NCI-H128 (cell line): ENCODE results near the gene ZCCHC24.

Experiments used
- DNase-seq: peaks from one replicate; lab custom pipeline; 2025; ENCODE audit not compliant: unreplicated experiment; lab: John Stamatoyannopoulos, UW

ZCCHC24 gene

GRCh38 chr10:79374312-79375191, 70.9 kb downstream of the ZCCHC24 start:
- DNase-seq, result peak; percentile 36

DNA sequence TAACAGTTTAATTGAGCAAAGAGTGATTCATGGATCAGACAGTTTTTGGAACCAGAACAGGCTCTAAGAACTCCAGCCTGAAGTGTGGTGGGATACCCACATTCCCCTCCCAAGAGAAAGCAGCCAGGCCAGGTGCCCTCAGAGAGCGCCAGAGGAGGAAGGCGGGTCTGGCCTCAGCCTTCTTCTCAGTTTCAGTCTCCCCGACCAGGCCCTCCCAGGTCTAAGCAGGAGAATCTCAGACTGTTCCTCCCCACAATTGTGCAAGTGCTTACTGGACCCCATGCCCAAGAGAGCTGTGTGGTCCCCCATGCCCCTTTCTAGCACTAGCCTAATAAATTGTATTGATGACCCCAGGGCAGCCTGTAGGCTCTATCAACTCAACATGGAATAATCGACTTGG, 72.6 kb downstream of the ZCCHC24 start:
- no peak for DNase-seq

GRCh38 chr10:79367426-79368189, 77.8 kb downstream of the ZCCHC24 start:
- DNase-seq, result no peak

- DNase-seq, result no peak
Measured at GRCh38 chr10:79361726-79362397, 83.6 kb downstream of the ZCCHC24 start.

DNA sequence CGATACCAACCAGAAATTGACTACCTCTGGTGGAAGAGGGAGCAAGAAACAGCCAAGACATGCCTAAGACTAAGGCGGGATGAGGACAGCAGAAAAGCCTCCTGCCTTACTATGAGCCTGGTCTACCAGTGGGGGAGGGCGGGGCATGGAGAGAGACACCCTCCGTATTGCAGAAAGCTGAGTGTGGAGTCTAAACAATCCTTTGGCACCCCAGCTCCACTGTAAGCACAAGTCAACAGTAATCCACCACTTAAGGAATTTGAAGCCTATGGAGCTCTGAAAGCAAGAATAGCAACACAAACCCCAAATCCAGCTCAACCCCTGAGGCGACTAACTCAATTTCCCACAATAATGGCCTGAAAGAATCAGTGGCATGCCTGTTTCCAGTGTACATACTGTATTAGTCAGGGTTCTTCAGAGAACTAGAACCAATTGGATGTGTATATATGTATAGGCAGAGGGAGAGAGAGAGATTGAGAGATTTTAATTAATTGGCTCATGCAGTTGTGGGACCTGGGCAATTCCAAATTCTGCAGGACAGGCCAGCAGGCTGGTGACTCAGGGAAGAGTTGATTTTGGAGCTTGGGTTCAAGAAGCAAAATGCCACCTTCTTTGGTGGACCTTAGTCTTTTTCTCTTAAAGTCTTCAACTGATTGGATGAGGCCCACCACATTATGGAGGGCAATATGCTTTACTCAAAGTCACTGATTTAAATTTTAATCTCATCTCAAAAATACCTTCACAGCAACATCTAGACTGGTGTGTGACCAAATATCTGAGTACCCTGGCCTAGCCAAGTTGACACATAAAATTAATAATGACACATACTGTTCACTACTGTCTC, 84.7 kb downstream of the ZCCHC24 start:
- no peak for DNase-seq

GRCh38 chr10:79359816-79360498, 85.5 kb downstream of the ZCCHC24 start:
- DNase-seq, result no peak

DNA sequence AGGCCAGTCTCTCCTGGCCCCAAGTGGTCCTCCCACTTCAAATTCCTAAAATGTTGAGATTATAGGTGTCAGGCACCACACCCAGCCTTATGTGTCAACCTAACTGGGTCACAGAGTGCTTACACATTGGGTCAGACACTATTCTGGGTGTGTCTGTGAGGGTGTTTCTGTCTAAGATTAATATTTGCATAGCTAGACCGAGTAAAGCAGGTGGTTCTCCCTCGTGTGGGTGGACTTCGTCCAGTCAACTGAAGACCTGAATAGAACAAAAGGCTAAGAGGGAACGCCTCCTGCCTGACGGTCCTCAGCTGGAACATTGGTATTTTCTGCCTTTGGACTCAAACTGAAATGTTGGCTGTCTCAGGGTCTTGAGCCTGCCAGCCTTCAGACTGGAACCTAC, 86.6 kb downstream of the ZCCHC24 start:
- DNase-seq, result no peak

DNA sequence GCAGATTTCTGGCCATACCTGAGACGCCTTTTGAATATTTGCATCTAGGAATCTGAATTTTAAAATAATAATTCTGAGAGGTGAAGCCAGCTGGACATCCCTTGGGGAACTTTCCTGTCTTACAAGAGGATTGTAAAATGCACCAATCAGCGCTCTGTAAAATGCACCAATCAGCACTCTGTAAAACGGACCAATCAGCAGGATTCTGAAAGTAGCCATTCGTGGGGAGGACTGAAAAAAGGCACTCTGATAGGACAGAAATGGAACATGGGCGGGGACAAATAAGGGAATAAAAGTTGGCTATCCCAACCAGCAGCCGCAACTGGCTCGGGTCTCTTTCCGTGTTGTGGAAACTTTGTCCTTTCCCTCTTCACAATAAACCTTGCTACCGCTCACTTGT, 88.2 kb downstream of the ZCCHC24 start:
- DNase-seq, result no peak

GRCh38 chr10:79356104-79356503, 89.3 kb downstream of the ZCCHC24 start:
- no peak for DNase-seq

DNA sequence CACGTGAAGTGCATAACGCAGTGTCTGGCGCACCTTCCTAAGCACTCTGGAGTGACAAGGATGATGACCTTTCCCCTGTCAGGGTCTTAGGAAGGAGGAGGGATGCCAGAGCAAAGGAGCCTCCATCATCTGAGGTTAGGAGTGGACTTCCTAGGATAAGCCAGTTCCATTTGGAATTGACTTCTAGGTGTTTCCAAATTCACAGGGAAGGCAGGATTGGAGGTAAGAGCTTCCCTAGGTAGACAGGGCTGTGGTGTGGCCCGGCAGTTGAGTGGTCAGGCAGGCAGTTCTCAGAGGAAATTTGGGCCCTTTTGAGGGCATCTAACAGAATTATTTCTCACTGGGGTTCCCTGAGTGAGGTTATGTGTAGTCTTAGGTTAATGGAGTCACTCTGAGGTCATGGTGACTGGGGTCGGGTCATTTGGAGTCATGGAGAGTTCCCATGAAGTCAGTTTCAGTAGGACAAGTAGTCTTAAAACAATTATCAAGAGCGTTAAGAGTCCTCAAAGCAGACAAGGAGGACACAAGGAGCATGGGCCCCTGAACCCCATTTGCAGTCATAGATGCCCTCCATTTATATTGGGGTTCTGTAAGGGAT, 89.9 kb downstream of the ZCCHC24 start:
- no peak for DNase-seq

GRCh38 chr10:79354615-79355014, 90.8 kb downstream of the ZCCHC24 start:
- DNase-seq, result no peak

- DNase-seq, result no peak
Measured at GRCh38 chr10:79354141-79354540, 91.3 kb downstream of the ZCCHC24 start.

GRCh38 chr10:79353726-79354125, 91.7 kb downstream of the ZCCHC24 start:
- DNase-seq, result no peak

GRCh38 chr10:79353000-79353406, 92.4 kb downstream of the ZCCHC24 start:
- DNase-seq, result no peak

DNA sequence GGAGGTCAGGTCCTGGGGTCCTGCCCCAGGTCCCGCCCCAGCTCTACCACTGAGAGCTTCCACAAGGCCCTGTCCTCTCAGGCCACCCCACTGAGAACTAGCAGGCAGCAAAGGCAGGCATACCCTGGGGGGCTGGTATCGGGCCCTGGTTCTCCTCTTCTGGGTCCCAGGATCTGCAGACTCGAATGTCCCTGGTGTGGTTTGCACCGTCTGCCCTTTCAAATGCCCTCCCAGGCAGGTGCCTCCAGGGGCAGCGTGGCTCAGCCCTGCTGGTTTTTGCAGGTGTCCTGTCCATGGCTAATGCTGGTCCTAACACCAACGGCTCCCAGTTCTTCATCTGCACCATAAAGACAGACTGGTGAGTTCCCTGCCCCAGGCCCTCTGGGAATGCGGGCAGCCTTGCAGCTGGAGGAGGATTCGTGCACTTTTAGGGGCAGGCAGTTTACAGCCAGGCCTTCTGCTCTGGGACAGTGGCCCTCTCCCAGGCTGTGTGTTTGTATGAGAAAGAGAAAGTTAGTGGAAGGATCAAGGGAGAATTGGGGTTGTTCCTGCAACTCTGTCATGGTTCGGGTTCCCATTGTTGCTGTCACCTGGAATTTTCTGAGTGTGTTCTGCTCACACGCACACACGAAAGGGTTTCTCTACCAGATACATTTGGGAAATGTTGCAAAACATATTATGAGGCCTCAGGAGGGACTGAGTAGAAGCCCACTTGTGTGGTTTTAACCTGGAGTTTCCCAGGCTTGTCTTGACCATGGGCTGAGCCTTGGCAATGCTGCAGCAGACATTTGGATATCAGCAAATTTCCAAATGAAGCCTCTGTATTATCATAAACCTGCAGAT, 93.2 kb downstream of the ZCCHC24 start:
- no peak for DNase-seq

DNA sequence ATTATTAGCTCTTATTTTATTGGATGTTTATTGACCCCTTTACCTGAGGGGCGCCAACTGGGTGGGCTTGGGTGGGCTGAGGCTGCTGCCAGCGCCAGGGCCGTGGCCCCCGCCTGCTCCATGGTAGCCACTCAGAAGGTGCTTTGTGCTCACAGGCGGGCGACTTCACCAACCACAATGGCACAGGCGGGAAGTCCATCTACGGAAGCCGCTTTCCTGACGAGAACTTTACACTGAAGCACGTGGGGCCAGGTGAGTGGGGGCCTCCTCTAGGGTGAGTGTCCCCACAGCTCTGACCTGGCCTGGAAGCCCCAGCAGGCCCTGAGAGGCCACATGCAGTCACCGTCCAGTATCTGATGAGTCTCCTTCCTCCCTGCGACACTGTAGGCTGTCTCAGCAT, 94.1 kb downstream of the ZCCHC24 start:
- DNase-seq, result no peak

DNA sequence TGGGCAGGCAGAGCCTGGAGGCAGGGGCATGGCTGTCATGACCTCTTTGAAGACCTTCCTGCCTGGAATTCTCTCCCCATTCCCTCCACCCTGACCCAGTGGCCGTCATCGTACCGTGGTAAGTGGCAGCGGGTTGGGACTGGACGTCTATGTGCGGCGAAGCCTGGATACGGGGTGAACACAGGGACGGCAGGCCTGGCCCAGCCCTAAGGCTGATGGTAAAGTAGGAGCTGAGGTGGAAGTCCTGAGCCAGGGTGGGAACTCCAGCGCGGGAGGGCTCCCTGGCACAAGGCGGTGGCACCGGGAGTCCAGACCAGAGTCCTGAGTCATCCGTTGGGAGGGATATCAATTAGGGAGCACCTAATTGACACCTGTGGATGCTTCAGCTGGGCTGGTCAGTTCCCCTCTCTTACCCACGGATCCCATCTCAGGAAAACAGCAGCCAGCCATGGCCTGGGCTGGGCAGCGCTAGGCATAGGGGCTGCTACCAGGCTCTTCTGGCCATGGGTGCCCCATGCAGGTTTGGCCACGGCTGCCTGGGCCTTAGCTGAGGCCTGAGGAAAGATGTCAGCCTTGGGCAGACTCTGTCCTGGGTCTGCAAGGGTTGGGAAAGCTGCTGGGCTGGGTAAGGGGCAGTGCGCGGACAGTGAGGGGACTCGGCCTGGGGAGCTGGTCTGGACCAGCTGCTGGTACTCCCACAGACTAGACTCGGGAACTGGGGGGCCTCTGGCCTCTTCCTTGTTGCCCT, 94.8 kb downstream of the ZCCHC24 start:
- DNase-seq, result no peak

DNA sequence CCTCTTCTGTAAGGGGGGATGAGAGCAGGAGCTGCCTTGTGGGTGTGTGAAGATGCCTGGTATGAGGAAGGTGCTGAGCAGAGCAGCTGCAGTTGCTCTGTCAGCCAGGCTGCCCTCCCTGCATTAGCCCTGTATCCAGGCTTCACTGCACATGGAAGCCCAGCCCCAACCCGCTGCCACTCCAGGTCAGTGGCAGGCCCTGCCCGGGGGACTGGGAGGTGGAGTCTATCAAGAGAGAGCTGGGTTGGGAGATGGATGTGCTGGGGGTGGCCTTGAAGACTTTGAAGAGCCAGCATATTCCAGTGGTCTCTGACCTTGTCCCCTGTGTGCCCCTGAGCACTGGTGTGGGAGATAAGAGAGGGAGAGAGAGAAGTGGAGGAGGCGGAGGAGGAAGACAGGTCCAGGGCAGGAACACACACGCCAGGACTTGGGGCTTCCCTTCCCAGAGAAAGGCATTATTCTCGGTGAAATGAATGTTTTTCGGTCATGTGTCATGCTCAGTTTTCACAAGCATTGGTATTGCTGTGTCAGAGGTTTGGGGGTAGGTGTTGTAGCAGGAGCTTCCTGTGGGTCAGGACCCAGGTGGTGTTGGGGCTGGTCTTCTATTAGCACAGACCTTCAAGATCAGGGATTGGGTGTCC, 95.5 kb downstream of the ZCCHC24 start:
- no peak for DNase-seq
